DOHH2 (cell line): ENCODE results near the gene ZNF639.

ENCODE experiments used
- H3F3A ChIP-seq: fragments of 200-600 bp; sonication (generic), shearing (Covaris generic); 2 replicates; pipeline ENCODE4 v1.6.0; 2016; ENCODE audit warnings: antibody characterized with exemption, mild to moderate bottlenecking; ENCODE audit not compliant: control insufficient read depth, insufficient read depth
- H3K27ac ChIP-seq: fragments of 200-600 bp; sonication (generic); 2 replicates; pipeline ENCODE4 v1.5.1; 2014; ENCODE audit warnings: low read depth, mild to moderate bottlenecking, low read length, moderate library complexity
- H3K27me3 ChIP-seq: fragments of 200-600 bp; sonication (generic); 2 replicates; pipeline ENCODE4 v1.6.1; 2014; ENCODE audit warnings: mild to moderate bottlenecking, low read length, mixed read lengths; ENCODE audit not compliant: control insufficient read depth
- H3K36me3 ChIP-seq: fragments of 200-600 bp; sonication (generic); 2 replicates; pipeline ENCODE4 v1.6.1; 2014; ENCODE audit warnings: mild to moderate bottlenecking, low read length, moderate library complexity, mixed read lengths; ENCODE audit not compliant: control insufficient read depth
- H3K4me1 ChIP-seq: fragments of 200-600 bp; sonication (generic); 2 replicates; pipeline ENCODE4 v1.6.1; 2014; ENCODE audit warnings: mild to moderate bottlenecking, low read length, mixed read lengths; ENCODE audit not compliant: control insufficient read depth
- H3K4me2 ChIP-seq: fragments of 200-600 bp; sonication (generic); 2 replicates; pipeline ENCODE4 v1.6.0; 2014; ENCODE audit warnings: mild to moderate bottlenecking, low read length, moderate library complexity
- H3K4me3 ChIP-seq: fragments of 200-600 bp; sonication (generic); 2 replicates; pipeline ENCODE4 v1.5.1; 2014; ENCODE audit warnings: mild to moderate bottlenecking, low read length, mixed read lengths
- H3K79me2 ChIP-seq: fragments of 200-600 bp; sonication (generic); 2 replicates; pipeline ENCODE4 v1.6.1; 2014; ENCODE audit warnings: mild to moderate bottlenecking, low read length, mixed read lengths; ENCODE audit not compliant: control insufficient read depth
- H3K9me2 ChIP-seq: fragments of 200-600 bp; sonication (generic); replicated peaks from 2 replicates; pipeline ENCODE4 v1.6.1; 2014; ENCODE audit warnings: mild to moderate bottlenecking, low read length, mixed read lengths; ENCODE audit not compliant: control insufficient read depth
- H3K9me3 ChIP-seq: fragments of 200-600 bp; sonication (generic); 2 replicates; pipeline ENCODE4 v1.6.1; 2014; ENCODE audit warnings: antibody characterized with exemption, low read length, mixed read lengths; ENCODE audit not compliant: control insufficient read depth, insufficient read depth
- H4K20me1 ChIP-seq: fragments of 200-600 bp; sonication (generic); 2 replicates; pipeline ENCODE4 v1.6.0; 2014; ENCODE audit warnings: low read depth, mild to moderate bottlenecking, antibody characterized with exemption, low read length, moderate library complexity; ENCODE audit not compliant: control insufficient read depth, insufficient read depth
- EZH2phosphoT487 ChIP-seq: fragments of 200-600 bp; sonication (generic); IDR thresholded peaks from 2 replicates; pipeline ENCODE4 v1.6.1; 2017; ENCODE audit warnings: borderline replicate concordance, mild to moderate bottlenecking, antibody characterized with exemption, low read length, moderate library complexity, mixed read lengths
- TF ChIP-seq, protein P1 (sequence below): fragments of 200-600 bp; sonication (generic); IDR thresholded peaks from one replicate; pipeline ENCODE4 v1.5.1; 2014; ENCODE audit warnings: antibody characterized with exemption, mild to moderate bottlenecking, low read depth, low read length; ENCODE audit not compliant: poor library complexity, severe bottlenecking

Gene ZNF639

DNA sequence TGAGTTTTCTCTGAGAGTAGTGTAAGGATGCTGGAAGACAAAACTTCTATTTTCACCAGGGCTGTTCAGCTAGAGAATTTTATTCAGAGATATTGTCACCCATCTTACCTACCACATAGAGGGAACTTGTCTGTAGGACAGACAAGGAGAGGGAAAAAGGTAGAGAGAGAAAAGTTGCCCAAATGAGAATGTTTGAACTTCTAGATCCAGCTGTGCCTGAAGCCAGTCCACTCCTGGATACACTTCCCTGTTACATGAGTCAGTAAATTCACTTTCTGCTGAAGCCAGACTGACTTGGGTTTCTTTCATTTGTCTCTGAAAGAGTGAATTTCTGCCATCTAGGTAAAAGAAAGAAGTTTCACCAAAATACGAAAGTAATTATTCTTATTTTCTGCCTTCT is 44.7 kb upstream of the ZNF639 start:
- no peaks in the 10 kb centered on the region; the same call in 1 of the 2 replicates for H3K9me2 ChIP-seq
- no peak overlapping the region for H3K4me2 ChIP-seq
- H3K4me3 ChIP-seq: no peak overlapping the region
- H3K9me3 ChIP-seq: no peaks in the 10 kb centered on the region
- peaks cover 7% of the 10 kb centered on the region; the same call in 1 of the 2 replicates for H3K27me3 ChIP-seq
- H3F3A ChIP-seq: no peaks in the 10 kb centered on the region
- H3K27ac ChIP-seq: no peak overlapping the region
- no peaks in the 10 kb centered on the region for H3K79me2 ChIP-seq
- TF ChIP-seq, protein P1, sequence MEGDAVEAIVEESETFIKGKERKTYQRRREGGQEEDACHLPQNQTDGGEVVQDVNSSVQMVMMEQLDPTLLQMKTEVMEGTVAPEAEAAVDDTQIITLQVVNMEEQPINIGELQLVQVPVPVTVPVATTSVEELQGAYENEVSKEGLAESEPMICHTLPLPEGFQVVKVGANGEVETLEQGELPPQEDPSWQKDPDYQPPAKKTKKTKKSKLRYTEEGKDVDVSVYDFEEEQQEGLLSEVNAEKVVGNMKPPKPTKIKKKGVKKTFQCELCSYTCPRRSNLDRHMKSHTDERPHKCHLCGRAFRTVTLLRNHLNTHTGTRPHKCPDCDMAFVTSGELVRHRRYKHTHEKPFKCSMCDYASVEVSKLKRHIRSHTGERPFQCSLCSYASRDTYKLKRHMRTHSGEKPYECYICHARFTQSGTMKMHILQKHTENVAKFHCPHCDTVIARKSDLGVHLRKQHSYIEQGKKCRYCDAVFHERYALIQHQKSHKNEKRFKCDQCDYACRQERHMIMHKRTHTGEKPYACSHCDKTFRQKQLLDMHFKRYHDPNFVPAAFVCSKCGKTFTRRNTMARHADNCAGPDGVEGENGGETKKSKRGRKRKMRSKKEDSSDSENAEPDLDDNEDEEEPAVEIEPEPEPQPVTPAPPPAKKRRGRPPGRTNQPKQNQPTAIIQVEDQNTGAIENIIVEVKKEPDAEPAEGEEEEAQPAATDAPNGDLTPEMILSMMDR: no peak
- TF ChIP-seq EZH2phosphoT487: no peak
- no peaks in the 10 kb centered on the region for H4K20me1 ChIP-seq
- H3K4me1 ChIP-seq: no peaks in the 10 kb centered on the region
- H3K36me3 ChIP-seq: no peaks in the 10 kb centered on the region

DNA sequence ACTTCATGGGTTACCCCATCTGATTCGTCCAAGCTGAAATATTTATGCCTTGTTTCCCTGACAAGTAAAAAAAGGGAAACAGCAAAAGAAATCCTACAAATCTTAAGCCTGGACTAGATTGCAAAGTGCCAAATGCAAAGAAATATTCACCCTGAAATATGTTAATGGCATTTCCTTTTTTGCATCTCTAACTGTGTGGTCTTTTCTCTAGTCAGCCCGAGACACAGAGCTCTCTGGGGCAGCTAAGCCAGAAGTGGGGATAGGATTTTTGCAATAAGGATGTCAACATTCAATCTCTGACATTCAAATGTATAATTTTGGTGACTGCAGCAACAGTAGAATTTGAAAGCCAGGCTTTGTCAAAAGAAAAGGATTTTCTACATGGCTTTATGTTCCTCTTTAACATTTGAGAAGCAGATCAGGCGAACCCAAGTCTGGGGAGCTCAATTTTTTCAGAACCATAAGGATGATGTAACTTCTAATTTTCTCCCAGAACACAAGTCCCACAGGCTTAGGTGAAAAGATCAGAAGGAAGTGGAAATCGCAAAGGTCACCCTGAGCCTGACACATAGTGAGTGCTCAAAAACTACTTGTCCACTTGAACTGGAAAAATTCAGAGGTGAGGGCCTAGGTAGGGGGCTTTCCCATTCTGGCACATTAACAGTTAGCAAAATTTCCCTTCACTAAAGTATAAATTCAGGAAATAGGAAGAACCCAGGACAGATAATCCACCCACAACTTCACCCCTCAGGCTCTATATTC is 43.7 kb upstream of the ZNF639 start:
- TF ChIP-seq, protein P1: no peak
- no peak for TF ChIP-seq EZH2phosphoT487
- Histone ChIP-seq H3F3A (no peaks in the 10 kb centered on the region), H3K4me2 (no peak overlapping the region), H4K20me1 (no peaks in the 10 kb centered on the region), H3K4me3 (no peak overlapping the region), H3K79me2 (no peaks in the 10 kb centered on the region), H3K9me2 (no peaks in the 10 kb centered on the region; the same call in 1 of the 2 replicates), H3K4me1 (no peaks in the 10 kb centered on the region), H3K27ac (no peak overlapping the region), H3K27me3 (peaks cover 12% of the 10 kb centered on the region; the same call in 1 of the 2 replicates), H3K36me3 (no peaks in the 10 kb centered on the region), H3K9me3 (no peaks in the 10 kb centered on the region)

DNA sequence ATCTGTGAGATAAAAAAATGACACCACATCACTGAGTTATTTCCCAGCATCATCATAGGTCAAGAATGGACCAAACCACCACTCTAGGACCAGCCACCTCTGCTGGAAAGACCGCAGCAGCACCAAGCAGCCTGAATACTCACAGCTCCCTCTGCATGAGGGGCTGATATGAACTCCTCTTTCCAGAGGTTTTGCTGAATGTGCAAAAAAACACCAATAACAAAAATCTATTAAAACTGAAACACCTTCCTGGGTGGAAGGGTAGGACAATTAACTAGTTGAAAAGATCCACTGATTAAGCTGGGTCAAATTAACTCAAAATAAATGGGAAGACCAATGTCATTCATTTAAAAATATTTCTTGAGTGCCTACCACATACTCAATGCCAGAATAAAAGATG is 43.0 kb upstream of the ZNF639 start:
- Histone ChIP-seq H3K79me2 (no peaks in the 10 kb centered on the region), H3K4me1 (no peaks in the 10 kb centered on the region), H3K4me3 (no peak overlapping the region), H3F3A (no peaks in the 10 kb centered on the region), H3K9me2 (no peaks in the 10 kb centered on the region; the same call in 1 of the 2 replicates), H3K36me3 (no peaks in the 10 kb centered on the region), H3K9me3 (no peaks in the 10 kb centered on the region), H3K27me3 (peaks cover 12% of the 10 kb centered on the region; the same call in 1 of the 2 replicates), H4K20me1 (no peaks in the 10 kb centered on the region), H3K27ac (no peak overlapping the region), H3K4me2 (no peak overlapping the region)
- TF ChIP-seq, protein P1: no peak
- no peak for TF ChIP-seq EZH2phosphoT487
